Measurements from ENCODE around the gene ARHGAP45. TPM values are rescaled to one million over a fixed set of nuclear protein-coding genes. Genes with fewer than 3 reads are reported as not detected.
A peak's percentile ranks its signal among the peaks of the same experiment; 100 is the strongest.

The ARHGAP45 gene
- total RNA-seq, 1 donor from 2014 or later: 312 TPM

DNA sequence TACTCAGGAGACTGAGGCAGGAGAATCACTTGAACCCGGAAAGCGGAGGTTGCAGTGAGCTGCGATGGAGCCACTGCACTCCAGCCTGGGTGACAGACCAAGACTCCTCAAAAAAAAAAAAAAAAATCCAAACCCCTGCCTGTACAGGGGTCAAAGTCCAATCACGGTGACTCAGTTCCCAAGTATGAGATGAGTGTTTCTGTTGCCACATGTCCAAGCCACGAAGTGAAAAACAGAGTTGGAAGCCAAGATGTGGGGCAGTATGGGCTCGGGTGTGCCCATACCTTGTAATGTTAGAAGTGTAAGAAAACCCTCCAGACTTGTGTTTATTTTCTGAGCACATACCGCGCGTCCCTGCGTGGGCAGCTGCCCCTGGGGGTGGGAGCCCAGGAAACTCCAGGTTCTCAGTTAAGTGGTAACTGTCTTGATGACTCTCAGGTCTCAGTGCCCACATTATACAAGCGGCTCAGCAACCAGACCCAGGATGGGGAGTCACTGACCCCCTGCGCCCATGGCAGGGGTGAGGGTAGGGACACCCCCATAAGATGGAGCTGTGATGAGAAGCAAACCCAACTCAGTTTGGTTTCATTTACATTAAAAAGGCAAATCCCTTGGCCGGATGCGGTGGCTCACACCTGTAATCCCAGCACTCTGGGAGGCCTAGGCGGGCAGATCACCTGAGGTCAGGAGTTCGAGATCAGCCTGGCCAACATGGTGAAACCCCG lies 35.6 kb downstream of the ARHGAP45 start:
- Mint-ChIP-seq H3K4me3 (peak overlapping the region; percentile 32), H3K36me3 (ENCODE audit: low read depth) (peaks cover 10% of the 10 kb centered on the region)
- no peak for DNase-seq

DNA sequence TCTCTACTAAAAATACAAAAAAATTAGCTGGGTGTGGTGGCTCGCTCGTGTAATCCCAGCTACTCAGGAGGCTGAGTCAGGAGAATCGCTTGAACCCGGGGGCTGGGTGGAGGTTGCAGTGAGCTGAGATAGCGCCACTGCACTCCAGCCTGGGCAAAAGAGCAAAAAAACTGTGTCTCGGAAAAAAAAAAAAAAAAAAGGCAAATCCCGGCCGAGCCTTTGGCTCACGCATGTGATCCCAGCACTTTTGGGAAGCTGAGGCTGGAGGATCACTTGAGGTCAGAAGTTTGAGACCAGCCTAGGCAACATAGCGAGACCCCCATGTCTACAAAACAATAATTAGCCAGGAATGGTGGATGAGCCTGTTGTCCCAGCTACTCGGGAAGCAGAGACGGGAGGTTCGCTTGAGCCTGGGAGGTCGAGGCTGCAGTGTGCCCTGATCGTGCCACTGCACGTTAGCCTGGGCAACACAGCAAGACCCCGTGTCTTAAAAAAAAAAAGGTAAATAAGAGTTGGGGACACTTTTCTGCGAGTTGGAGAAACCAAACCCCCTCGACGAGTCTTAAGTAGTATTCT lies 36.3 kb downstream of the ARHGAP45 start:
- H3K27ac Mint-ChIP-seq: peak overlapping the region; percentile 83
- H3K27me3 Mint-ChIP-seq: no peaks in the 10 kb centered on the region
- ATAC-seq (ENCODE audit: low read depth): no peak
- peaks cover 58% of the 10 kb centered on the region for H3K4me1 Mint-ChIP-seq
- no peak for DNase-seq
- CTCF ChIA-PET: interaction anchor here (1.1 kb wide), 1 partner anchor 45 kb away, joined by 3 read pairs; no protein-coding TSS in a partner anchor
- no peaks in the 10 kb centered on the region for H3K9me3 Mint-ChIP-seq
- intact Hi-C loops (cut with micrococcal nuclease): loop anchor here (1.0 to 10.0 kb wide), 7 partner anchors 8 to 178 kb away; partner anchors contain the start of genes ARID3A, POLR2E, RNU6-2 and SBNO2
- H3K36me3 Mint-ChIP-seq (ENCODE audit: low read depth): peaks cover 11% of the 10 kb centered on the region
- TF ChIP-seq, protein P1, sequence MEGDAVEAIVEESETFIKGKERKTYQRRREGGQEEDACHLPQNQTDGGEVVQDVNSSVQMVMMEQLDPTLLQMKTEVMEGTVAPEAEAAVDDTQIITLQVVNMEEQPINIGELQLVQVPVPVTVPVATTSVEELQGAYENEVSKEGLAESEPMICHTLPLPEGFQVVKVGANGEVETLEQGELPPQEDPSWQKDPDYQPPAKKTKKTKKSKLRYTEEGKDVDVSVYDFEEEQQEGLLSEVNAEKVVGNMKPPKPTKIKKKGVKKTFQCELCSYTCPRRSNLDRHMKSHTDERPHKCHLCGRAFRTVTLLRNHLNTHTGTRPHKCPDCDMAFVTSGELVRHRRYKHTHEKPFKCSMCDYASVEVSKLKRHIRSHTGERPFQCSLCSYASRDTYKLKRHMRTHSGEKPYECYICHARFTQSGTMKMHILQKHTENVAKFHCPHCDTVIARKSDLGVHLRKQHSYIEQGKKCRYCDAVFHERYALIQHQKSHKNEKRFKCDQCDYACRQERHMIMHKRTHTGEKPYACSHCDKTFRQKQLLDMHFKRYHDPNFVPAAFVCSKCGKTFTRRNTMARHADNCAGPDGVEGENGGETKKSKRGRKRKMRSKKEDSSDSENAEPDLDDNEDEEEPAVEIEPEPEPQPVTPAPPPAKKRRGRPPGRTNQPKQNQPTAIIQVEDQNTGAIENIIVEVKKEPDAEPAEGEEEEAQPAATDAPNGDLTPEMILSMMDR (IDR thresholded peaks at IDR 0.05): no peak
- H3K4me3 Mint-ChIP-seq: peak overlapping the region; percentile 69
- POLR2A ChIA-PET: interaction anchor here (0.6 to 3.7 kb wide), 20 partner anchors 8 to 172 kb away, joined by 3 to 41 read pairs (median 6); partner anchors contain the start of genes ABCA7, ARHGAP45, CIRBP and POLR2E

More for the DNA sequence above, 35.6 kb downstream of the ARHGAP45 start:
- Mint-ChIP-seq H3K4me1 (peaks cover 58% of the 10 kb centered on the region), H3K27me3 (no peaks in the 10 kb centered on the region), H3K9me3 (no peaks in the 10 kb centered on the region), H3K27ac (peak overlapping the region; percentile 83)
- intact Hi-C loops (cut with micrococcal nuclease): loop anchor here (1.0 to 10.0 kb wide), 7 partner anchors 7 to 178 kb away; partner anchors contain the start of genes ARID3A, POLR2E, RNU6-2 and SBNO2
- ATAC-seq (ENCODE audit: low read depth): no peak
- CTCF ChIA-PET: interaction anchor here (1.1 kb wide), 1 partner anchor 45 kb away, joined by 3 read pairs; no protein-coding TSS in a partner anchor
- TF ChIP-seq, protein P1 (IDR thresholded peaks at IDR 0.05): no peak
- POLR2A ChIA-PET: interaction anchor here (0.7 to 3.7 kb wide), 16 partner anchors 15 to 172 kb away, joined by 3 to 41 read pairs (median 6); partner anchors contain the start of genes ABCA7, ARHGAP45, CIRBP and RNU6-2

DNA sequence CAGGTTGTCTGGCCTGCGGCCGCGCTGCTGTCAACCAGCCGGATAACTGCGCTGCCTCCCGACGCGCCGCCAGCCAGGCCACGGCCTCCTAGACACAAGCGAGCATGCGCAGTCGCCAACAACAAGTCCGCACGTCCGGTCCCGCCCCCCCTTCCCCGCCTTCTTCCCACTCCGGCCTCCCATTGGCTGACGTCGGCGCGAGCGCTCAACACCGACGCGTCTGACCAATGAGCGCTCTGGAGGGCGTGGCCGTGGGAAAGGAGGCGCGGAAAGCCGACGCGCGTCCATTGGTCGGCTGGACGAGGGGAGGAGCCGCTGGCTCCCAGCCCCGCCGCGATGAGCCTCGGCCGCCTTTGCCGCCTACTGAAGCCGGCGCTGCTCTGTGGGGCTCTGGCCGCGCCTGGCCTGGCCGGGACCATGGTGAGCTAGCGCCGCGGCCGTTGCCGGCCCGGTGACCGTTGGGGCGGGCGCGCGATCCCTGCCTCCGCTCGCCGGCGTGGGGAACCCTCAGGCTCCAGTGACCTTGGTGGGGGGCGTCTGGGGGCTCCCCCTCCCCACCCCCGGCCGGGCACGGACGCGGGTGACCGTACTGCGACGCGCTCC lies 36.8 kb downstream of the ARHGAP45 start, which contains the start of gene GPX4:
TSS of gene GPX4 (plus strand) at position 287 of the 603 bp plus-strand sequence. CDS start at position 337, 50 bp downstream.
- H3K9me3 Mint-ChIP-seq: no peaks in the 10 kb centered on the region
- intact Hi-C loops (cut with micrococcal nuclease): loop anchor here (1.0 to 10.0 kb wide), 7 partner anchors 9 to 179 kb away; partner anchors contain the start of genes ARID3A, POLR2E, RNU6-2 and SBNO2
- TF ChIP-seq, protein P1 (IDR thresholded peaks at IDR 0.05): no peak
- peaks cover 13% of the 10 kb centered on the region for H3K36me3 Mint-ChIP-seq (ENCODE audit: low read depth)
- peak within 1 kb of the TSS; percentile 83 for H3K27ac Mint-ChIP-seq
- ChIA-PET CTCF (interaction anchor here (1.1 kb wide), 1 partner anchor 46 kb away, joined by 3 read pairs; no protein-coding TSS in a partner anchor), POLR2A (interaction anchor here (0.6 to 3.7 kb wide), 20 partner anchors 8 to 254 kb away, joined by 3 to 41 read pairs (median 6); partner anchors contain the start of genes ABCA7, ARHGAP45, CIRBP and POLR2E)
- peak; percentile 86 for ATAC-seq (ENCODE audit: low read depth)
- H3K4me3 Mint-ChIP-seq: peak within 1 kb of the TSS; percentile 81
- H3K27me3 Mint-ChIP-seq: no peaks in the 10 kb centered on the region
- peaks cover 55% of the 10 kb centered on the region for H3K4me1 Mint-ChIP-seq
- DNase-seq: peak; percentile 93

DNA sequence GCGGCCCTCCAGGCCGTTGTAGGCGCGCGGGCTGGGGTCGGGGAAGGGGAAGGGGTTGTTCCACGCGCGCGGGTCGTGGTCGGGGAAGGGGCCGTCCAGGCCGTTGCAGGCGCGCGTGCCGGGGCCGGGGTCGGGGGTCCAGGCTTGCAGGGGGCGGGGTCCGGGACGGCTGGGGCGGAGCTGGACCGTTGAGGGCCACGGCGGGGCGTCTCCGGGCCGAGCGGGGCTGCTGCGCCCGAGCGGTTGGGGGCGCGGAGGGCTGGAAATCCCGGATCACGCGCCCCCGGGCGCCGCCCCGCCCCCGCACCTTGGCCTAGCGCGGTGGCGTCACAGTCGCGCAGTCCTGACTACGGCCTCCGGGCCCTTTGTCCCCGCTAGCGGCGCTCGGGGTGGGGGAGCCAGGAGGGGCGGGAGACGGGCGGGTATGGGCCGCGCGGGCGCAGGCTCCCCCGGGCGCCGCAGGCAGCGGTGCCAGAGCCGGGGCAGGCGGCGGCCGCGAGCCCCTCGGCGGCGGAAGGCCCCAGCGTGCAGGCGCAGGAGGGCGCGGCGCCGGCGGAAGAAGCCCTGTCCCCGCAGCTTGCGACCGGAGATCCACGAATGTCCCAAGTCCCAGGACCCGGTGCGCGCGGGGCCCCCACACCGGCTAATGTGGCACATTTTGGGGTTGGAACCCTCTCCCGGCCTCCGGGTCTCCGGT lies 37.5 kb downstream of the ARHGAP45 start:
- ChIA-PET CTCF (no interaction called here), POLR2A (interaction anchor here (0.6 to 3.7 kb wide), 18 partner anchors 9 to 254 kb away, joined by 3 to 41 read pairs (median 8); partner anchors contain the start of genes ABCA7, ARHGAP45, CIRBP and POLR2E)
- H3K4me1 Mint-ChIP-seq: peaks cover 49% of the 10 kb centered on the region
- H3K36me3 Mint-ChIP-seq (ENCODE audit: low read depth): peaks cover 13% of the 10 kb centered on the region
- peak; percentile 37 for ATAC-seq (ENCODE audit: low read depth)
- H3K9me3 Mint-ChIP-seq: no peaks in the 10 kb centered on the region
- H3K4me3 Mint-ChIP-seq: peak overlapping the region; percentile 81
- H3K27ac Mint-ChIP-seq: peak overlapping the region; percentile 63
- peak; percentile 83 for DNase-seq
- intact Hi-C loops (cut with micrococcal nuclease): loop anchor here (5.0 to 10.0 kb wide), 2 partner anchors 68 to 180 kb away; partner anchors contain the start of genes ARID3A and SBNO2
- no peaks in the 10 kb centered on the region for H3K27me3 Mint-ChIP-seq
- TF ChIP-seq, protein P1 (IDR thresholded peaks at IDR 0.05): no peak

Measured in activated B cell treated with CpG ODN at 0.5 μM for 24 hours (primary cell).